AG04450 (cell line): Measurements from ENCODE around the gene DYNLL2. TPM values are rescaled to one million over a fixed set of nuclear protein-coding genes. Genes with fewer than 3 reads are reported as not detected.

ENCODE experiments used
- CTCF ChIA-PET: fragments of 300-600, 350-600 bp; formaldehyde crosslinking; extraction: SDS; loops from one replicate; lab custom pipeline; 2022; ENCODE audit warnings: antibody characterized with exemption, inconsistent platforms; lab: Charles Lee
- POLR2A ChIA-PET: fragments of 350-600 bp; formaldehyde crosslinking; extraction: SDS; loops from one replicate; lab custom pipeline; 2021; ENCODE audit warnings: antibody characterized with exemption, inconsistent platforms; lab: Yijun Ruan, JAX
- DNase-seq: peaks from one replicate; pipeline ENCODE4 v3.0.0-alpha.2; 2011; ENCODE audit warnings: low read depth, low spot score
- H3K27ac ChIP-seq: one replicate; pipeline ENCODE4 v1.5.1; 2012; ENCODE audit warnings: low read depth, low read length, control low read depth
- H3K27me3 ChIP-seq: one replicate; pipeline ENCODE4 v1.6.0; 2012; ENCODE audit warnings: low read length; ENCODE audit not compliant: control insufficient read depth, insufficient read depth
- H3K4me3 ChIP-seq: 2 replicates; pipeline ENCODE4 v1.5.1; 2011; ENCODE audit warnings: mild to moderate bottlenecking, low read depth, low read length, control low read depth
- H3K9me3 ChIP-seq: 2 replicates; pipeline ENCODE4 v1.5.1; 2012; ENCODE audit warnings: low read length; ENCODE audit not compliant: control insufficient read depth, insufficient read depth
- polyA plus RNA-seq: library from polyadenylated mRNA; depleted of rRNA; stranded (reverse); fragments of >200 nt; gene quantifications from 2 replicates; pipeline ENCODE4 v1.2.3, GENCODE V29; 2011; rRNA removed
- TF ChIP-seq, protein P1 (sequence below): IDR thresholded peaks from 2 replicates; pipeline ENCODE4 v1.5.1; 2011; ENCODE audit warnings: low read depth, low read length, control low read depth, inconsistent platforms

Gene DYNLL2
- polyA plus RNA-seq, 1 experiment = 18.2 TPM

DNA sequence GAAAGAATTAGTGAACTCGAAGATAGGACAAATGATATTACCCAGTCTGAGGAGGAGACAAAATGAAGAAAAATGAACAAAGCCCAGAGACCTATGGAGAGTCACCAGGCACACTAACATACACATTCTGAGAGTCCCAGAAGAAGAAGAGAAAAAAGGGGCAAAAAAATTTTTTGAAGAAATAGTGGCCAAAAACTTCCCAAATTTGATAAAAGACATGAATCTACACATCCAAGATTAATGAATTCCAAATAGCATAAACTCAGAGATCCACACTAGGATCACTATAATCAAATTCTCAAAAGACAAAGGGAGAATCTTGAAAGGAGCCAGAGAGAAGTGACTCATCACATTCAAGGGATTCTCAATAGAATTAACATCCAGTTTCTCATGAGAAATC is 61.6 kb downstream of the DYNLL2 start:
- no peaks in the 10 kb centered on the region for H3K9me3 ChIP-seq
- ChIA-PET POLR2A (no interaction called here), CTCF (no interaction called here)
- H3K27ac ChIP-seq = no peak overlapping the region
- H3K27me3 ChIP-seq = no peaks in the 10 kb centered on the region
- TF ChIP-seq, protein P1, sequence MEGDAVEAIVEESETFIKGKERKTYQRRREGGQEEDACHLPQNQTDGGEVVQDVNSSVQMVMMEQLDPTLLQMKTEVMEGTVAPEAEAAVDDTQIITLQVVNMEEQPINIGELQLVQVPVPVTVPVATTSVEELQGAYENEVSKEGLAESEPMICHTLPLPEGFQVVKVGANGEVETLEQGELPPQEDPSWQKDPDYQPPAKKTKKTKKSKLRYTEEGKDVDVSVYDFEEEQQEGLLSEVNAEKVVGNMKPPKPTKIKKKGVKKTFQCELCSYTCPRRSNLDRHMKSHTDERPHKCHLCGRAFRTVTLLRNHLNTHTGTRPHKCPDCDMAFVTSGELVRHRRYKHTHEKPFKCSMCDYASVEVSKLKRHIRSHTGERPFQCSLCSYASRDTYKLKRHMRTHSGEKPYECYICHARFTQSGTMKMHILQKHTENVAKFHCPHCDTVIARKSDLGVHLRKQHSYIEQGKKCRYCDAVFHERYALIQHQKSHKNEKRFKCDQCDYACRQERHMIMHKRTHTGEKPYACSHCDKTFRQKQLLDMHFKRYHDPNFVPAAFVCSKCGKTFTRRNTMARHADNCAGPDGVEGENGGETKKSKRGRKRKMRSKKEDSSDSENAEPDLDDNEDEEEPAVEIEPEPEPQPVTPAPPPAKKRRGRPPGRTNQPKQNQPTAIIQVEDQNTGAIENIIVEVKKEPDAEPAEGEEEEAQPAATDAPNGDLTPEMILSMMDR = no peak
- no peak for DNase-seq
- no peak overlapping the region for H3K4me3 ChIP-seq

Other genes with a start within 250 kb of the DYNLL2 start
- 27.5 and 34.1 TPM in 2 replicates for gene MRPS23, start 233.4 kb upstream of the DYNLL2 start, polyA plus RNA-seq
- 21.6 and 27.6 TPM in 2 replicates for gene CUEDC1, start 128.0 kb upstream of the DYNLL2 start, polyA plus RNA-seq
- gene VEZF1, start 95.2 kb upstream of the DYNLL2 start, polyA plus RNA-seq = 34.2 and 38.9 TPM in 2 replicates
- gene SRSF1, start 76.2 kb upstream of the DYNLL2 start, polyA plus RNA-seq = 215 and 249 TPM in 2 replicates
- gene OR4D1, start 65.0 kb downstream of the DYNLL2 start, polyA plus RNA-seq = not detected in 2 replicates
- not detected in 2 replicates for gene OR4D2, start 83.6 kb downstream of the DYNLL2 start, polyA plus RNA-seq
- gene EPX, start 109.3 kb downstream of the DYNLL2 start, polyA plus RNA-seq = not detected in 2 replicates
- 13.5 and 14.4 TPM in 2 replicates for gene MKS1, start 135.8 kb downstream of the DYNLL2 start, polyA plus RNA-seq
- not detected in 2 replicates for gene LPO, start 155.2 kb downstream of the DYNLL2 start, polyA plus RNA-seq
- not detected in 2 replicates for gene MPO, start 197.5 kb downstream of the DYNLL2 start, polyA plus RNA-seq
- 1.5 and 1.7 TPM in 2 replicates for gene TSPOAP1, start 245.4 kb downstream of the DYNLL2 start, polyA plus RNA-seq